Heart left ventricle (tissue), 16 donors: ENCODE data around the gene TMX3. TPM values are rescaled to one million over a fixed set of nuclear protein-coding genes. Genes with fewer than 3 reads are reported as not detected.

Experiments
- ATAC-seq, 4 donors: fragments of 200-7000 bp; cut with Tn5 transposase; one replicate each; pipeline ENCODE4 v1.9.1; 2020 to 2022; ENCODE audit warnings: moderate library complexity in 4 of 4, mild to moderate bottlenecking in 3 of 4, moderate number of reproducible peaks in 1 of 4
- DNase-seq, 5 donors: peaks; one replicate each; pipeline ENCODE4 v3.0.0-alpha.2; 2020
- H3K27ac ChIP-seq, 12 donors: fragments of 200-600 bp; sonication (generic) in 4 of 12; one replicate each; pipeline versions ENCODE4 v1.5.0 to v1.8.0; 2016 to 2022; ENCODE audit warnings: mild to moderate bottlenecking in 2 of 12
- H3K27me3 ChIP-seq, 9 donors: fragments of 200-600 bp; sonication (generic) in 2 of 9; one replicate each; pipeline versions ENCODE4 v1.5.1 to v1.8.0; 2016 to 2022; ENCODE audit warnings: mild to moderate bottlenecking in 3 of 9
- H3K36me3 ChIP-seq, 9 donors: fragments of 200-600 bp; sonication (generic) in 2 of 9; one replicate each; pipeline versions ENCODE4 v1.5.0 to v1.8.0; 2018 to 2022; ENCODE audit warnings: mild to moderate bottlenecking in 2 of 9
- H3K4me1 ChIP-seq, 12 donors: fragments of 200-600 bp; sonication (generic) in 4 of 12; one replicate each; pipeline versions ENCODE4 v1.5.0 to v1.8.0; 2016 to 2022; ENCODE audit warnings: mild to moderate bottlenecking in 3 of 12
- H3K4me3 ChIP-seq, 12 donors: fragments of 200-600 bp; sonication (generic) in 4 of 12; one replicate each; pipeline versions ENCODE4 v1.5.0 to v1.8.0; 2017 to 2022; ENCODE audit warnings: mild to moderate bottlenecking in 9 of 12, moderate library complexity in 4 of 12
- H3K9me3 ChIP-seq, 12 donors: fragments of 200-600 bp; sonication (generic) in 4 of 12; one replicate each; pipeline versions ENCODE4 v1.5.0 to v1.8.0; 2016 to 2022; ENCODE audit warnings: mild to moderate bottlenecking in 1 of 12
- POLR2A ChIP-seq, 2 donors: fragments of 450-650 bp; IDR thresholded peaks; one replicate each; pipeline ENCODE4 v1.6.1; 2017; ENCODE audit warnings: antibody characterized with exemption in 2 of 2, mild to moderate bottlenecking in 2 of 2, moderate library complexity in 2 of 2
- WGBS, 4 donors: extraction: QIAGEN DNeasy Blood & Tissue Kit in 2 of 4; methylation state at CpG; one replicate each; pipeline versions ENCODE4 v1.1.5 to v1.1.7; 2013 to 2018; 5-methylcytosine and 5-hydroxymethylcytosine counted together
- intact Hi-C, 10 donors: fragments of 100-400 bp; cut with DNase I; formaldehyde crosslinking; loops; one replicate each; pipeline versions ENCODE4 v1.11.1 to v1.14.2; 2022
- polyA plus RNA-seq, 2 donors: library from polyadenylated mRNA; stranded (reverse); fragments of 200-250 nt; gene quantifications; one replicate each; pipeline ENCODE4 v1.2.3, GENCODE V29; 2013
- total RNA-seq, 9 donors: library from RNA; depleted of rRNA in 2 of 9; stranded (reverse); fragments of >200 nt in 2 of 9; fragmentation: NEBNext Ultra II Directional in 3 of 9; extraction: Animal tissue kit (Norgen Biotek cat#: 25700) in 3 of 9; gene quantifications; one replicate each; pipeline versions ENCODE4 v1.1.0 to v1.2.4, GENCODE V29; 2016 to 2023
- TF ChIP-seq, protein P1 (sequence below), 12 donors: fragments of 200-600 bp; sonication (generic) in 4 of 12; IDR thresholded peaks; one replicate each; pipeline versions ENCODE4 v1.5.0 to v1.8.0; 2018 to 2022; ENCODE audit warnings: antibody characterized with exemption in 12 of 12, mild to moderate bottlenecking in 5 of 12
- donor health status: ischemic (EF 13 %, LVEDD 7.1; RV severe dilation, severe dysfunction).
- donor health status: healthy with polysubstance abuse.
- donor health status: DM: no; HTN: yes; CAD: no.
- donor health status: DM: no; HTN: no; CAD: no.
- donor health status: ischemic (EF 25% LVEDD 6.9; RV normal size, moderate dysfunction).
- donor health status: ischemic (EF 25% LVEDD 5.7; RV mildly dilated, moderate dysfunction).
- donor health status: healthy.
- donor health status: DM: yes; HTN: yes; CAD: no.
- donor health status: ischemic (EF 35%, LVEDD 5.7; RV mildly dilated, moderate dysfunction).
- donor health status: nonischemic (EF 11% LVEDD 7.7; RV severe dilation, severe dysfunction).
- donor health status: DM: yes; HTN: yes; CAD: no.
- donor health status: PGD.
- donor health status: ischemic (EF 29% LVEDD 5.4; RV normal size, mild dysfunction).
- donor health status: nonischemic (EF 23%, LVEDD 6.1; RV moderate dilation, normal function).

The TMX3 gene
- total and polyA plus RNA-seq, 11 donors = 13.0 to 39.0 (median 28.1) TPM

DNA sequence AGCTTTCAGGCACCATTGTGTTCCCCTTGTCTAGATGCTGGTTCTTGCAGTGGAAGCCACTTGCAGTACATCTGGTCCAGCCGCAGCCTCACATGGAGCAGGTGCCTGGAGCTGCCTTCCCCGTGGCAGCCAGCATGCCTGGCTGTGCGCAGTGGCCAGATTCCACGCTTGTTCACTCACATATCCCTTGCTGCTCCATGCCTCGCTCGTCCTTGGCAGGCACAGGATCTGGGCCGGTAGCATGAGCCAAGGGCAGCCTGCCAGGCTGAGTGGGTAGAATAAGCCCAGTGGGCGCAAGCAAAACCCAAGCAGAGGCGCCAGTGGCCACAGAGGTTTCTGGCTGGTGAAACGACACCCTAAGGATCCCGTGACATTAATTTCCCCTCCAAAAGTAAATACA lies 20.6 kb downstream of the TMX3 start:
- DNase-seq (peak in 1 of 5 donors; percentile 26), ATAC-seq (peak in 2 of 4 donors; percentile 38 to 74)
- no peak for TF ChIP-seq POLR2A (IDR thresholded peaks at IDR 0.05)
- TF ChIP-seq, protein P1, sequence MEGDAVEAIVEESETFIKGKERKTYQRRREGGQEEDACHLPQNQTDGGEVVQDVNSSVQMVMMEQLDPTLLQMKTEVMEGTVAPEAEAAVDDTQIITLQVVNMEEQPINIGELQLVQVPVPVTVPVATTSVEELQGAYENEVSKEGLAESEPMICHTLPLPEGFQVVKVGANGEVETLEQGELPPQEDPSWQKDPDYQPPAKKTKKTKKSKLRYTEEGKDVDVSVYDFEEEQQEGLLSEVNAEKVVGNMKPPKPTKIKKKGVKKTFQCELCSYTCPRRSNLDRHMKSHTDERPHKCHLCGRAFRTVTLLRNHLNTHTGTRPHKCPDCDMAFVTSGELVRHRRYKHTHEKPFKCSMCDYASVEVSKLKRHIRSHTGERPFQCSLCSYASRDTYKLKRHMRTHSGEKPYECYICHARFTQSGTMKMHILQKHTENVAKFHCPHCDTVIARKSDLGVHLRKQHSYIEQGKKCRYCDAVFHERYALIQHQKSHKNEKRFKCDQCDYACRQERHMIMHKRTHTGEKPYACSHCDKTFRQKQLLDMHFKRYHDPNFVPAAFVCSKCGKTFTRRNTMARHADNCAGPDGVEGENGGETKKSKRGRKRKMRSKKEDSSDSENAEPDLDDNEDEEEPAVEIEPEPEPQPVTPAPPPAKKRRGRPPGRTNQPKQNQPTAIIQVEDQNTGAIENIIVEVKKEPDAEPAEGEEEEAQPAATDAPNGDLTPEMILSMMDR (IDR thresholded peaks at IDR 0.05) = no peak
- no peaks in the 10 kb centered on the region for H3K4me1 ChIP-seq
- peaks cover 0 to 95% (median 74%) of the 10 kb centered on the region in 9 donors for H3K36me3 ChIP-seq
- H3K27me3 ChIP-seq = no peaks in the 10 kb centered on the region
- WGBS, 4 donors = 85 to 92% (median 87%) methylated on average over 11 of the region's 11 CpGs
- no peaks in the 10 kb centered on the region for H3K9me3 ChIP-seq
- no peak overlapping the region for H3K4me3 ChIP-seq
- intact Hi-C loops = no loop called here
- no peak overlapping the region for H3K27ac ChIP-seq

- DNase-seq (no peak), ATAC-seq (no peak)
- no peaks in the 10 kb centered on the region for H3K9me3 ChIP-seq
- TF ChIP-seq, protein P1 (IDR thresholded peaks at IDR 0.05) = no peak
- TF ChIP-seq POLR2A (IDR thresholded peaks at IDR 0.05) = no peak
- H3K27me3 ChIP-seq = no peaks in the 10 kb centered on the region
- WGBS, 4 donors = 96 to 98% (median 97%) methylated on average over 13 to 26 of the region's 26 CpGs
- intact Hi-C loops = no loop called here
- peaks cover 0 to 99% (median 80%) of the 10 kb centered on the region in 9 donors for H3K36me3 ChIP-seq
- no peak overlapping the region for H3K27ac ChIP-seq
- H3K4me1 ChIP-seq = no peaks in the 10 kb centered on the region
- no peak overlapping the region for H3K4me3 ChIP-seq
Measured at GRCh38 chr18:68693091-68693815, 21.7 kb downstream of the TMX3 start.

GRCh38 chr18:68679528-68679927 lies 35.4 kb downstream of the TMX3 start:
- no peaks in the 10 kb centered on the region for H3K9me3 ChIP-seq
- ATAC-seq (peak in 1 of 4 donors; percentile 39), DNase-seq (no peak)
- no peaks in the 10 kb centered on the region for H3K27me3 ChIP-seq
- H3K4me3 ChIP-seq = no peak overlapping the region
- TF ChIP-seq, protein P1 (IDR thresholded peaks at IDR 0.05) = no peak
- no peak for TF ChIP-seq POLR2A (IDR thresholded peaks at IDR 0.05)
- peak overlapping the region in 4 of 12 donors; percentile 3 to 43 (median 22) for H3K27ac ChIP-seq
- intact Hi-C loops = no loop called here
- H3K36me3 ChIP-seq = peaks cover 0 to 99% (median 96%) of the 10 kb centered on the region in 9 donors
- WGBS, 4 donors = 86 to 91% (median 90%) methylated on average over 1 of the region's 1 CpG
- H3K4me1 ChIP-seq = peaks cover 0 to 7% (median 0%) of the 10 kb centered on the region in 12 donors

DNA sequence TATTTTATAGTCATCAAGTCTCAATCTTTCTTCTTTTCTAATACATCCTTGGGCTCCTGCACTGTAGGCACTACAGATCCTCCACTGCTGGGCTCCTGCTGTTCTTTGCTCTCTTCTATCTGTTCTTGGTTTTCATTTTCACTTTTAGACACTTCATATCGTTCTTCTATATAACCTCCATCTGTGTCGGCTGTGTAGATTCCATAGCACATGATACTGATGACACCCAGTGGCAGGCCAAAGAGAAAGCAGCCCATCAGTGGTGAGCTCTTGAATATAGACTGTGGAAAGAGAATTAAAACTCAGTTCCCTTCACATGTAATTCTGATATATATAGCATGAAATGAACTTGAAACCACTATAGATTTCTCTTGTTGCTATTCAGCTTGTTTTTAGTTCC lies 38.0 kb downstream of the TMX3 start:
- H3K36me3 ChIP-seq = peaks cover 0 to 80% (median 71%) of the 10 kb centered on the region in 9 donors
- no peak overlapping the region for H3K27ac ChIP-seq
- 27 to 41% (median 37%) methylated on average over 2 of the region's 2 CpGs for WGBS, 4 donors
- no peak overlapping the region for H3K4me3 ChIP-seq
- H3K27me3 ChIP-seq = no peaks in the 10 kb centered on the region
- no peaks in the 10 kb centered on the region for H3K9me3 ChIP-seq
- peaks cover 0 to 7% (median 0%) of the 10 kb centered on the region in 12 donors for H3K4me1 ChIP-seq
- intact Hi-C loops = no loop called here
- DNase-seq (no peak), ATAC-seq (peak in 1 of 4 donors; percentile 24)
- TF ChIP-seq POLR2A (IDR thresholded peaks at IDR 0.05) = no peak
- TF ChIP-seq, protein P1 (IDR thresholded peaks at IDR 0.05) = peak in 1 of 12 donors; percentile 4
